Right lobe of liver (tissue), 6 donors: ENCODE results near the gene KCNS1. TPM values are rescaled to one million over a fixed set of nuclear protein-coding genes. Genes with fewer than 3 reads are reported as not detected.
"Not testable (repeated sequence)": the region's sequence is repeated elsewhere in the genome, so short reads cannot be mapped to it uniquely, and the experiment has no call there.

Experiments
- ATAC-seq, 4 donors: fragments of 200-7000 bp; cut with Tn5 transposase; one replicate each; pipeline ENCODE4 v1.9.1; 2020; ENCODE audit warnings: mild to moderate bottlenecking in 4 of 4, moderate library complexity in 4 of 4
- DNase-seq, 3 donors: peaks; one replicate each; pipeline ENCODE4 v3.0.0-alpha.2; 2020
- H3K27ac ChIP-seq, 3 donors: fragments of 200-600 bp; one replicate each; pipeline ENCODE4 v1.8.0; 2022
- H3K27me3 ChIP-seq, 2 donors: fragments of 200-600 bp; one replicate each; pipeline ENCODE4 v1.8.0; 2022
- H3K36me3 ChIP-seq, 4 donors: fragments of 200-600 bp; sonication (generic) in 1 of 4; one replicate each; pipeline versions ENCODE4 v1.5.1 to v1.8.0; 2017 to 2022; ENCODE audit warnings: control low read depth in 1 of 4
- H3K4me1 ChIP-seq, 4 donors: fragments of 200-600 bp; sonication (generic) in 1 of 4; one replicate each; pipeline versions ENCODE4 v1.5.1 to v1.8.0; 2017 to 2022; ENCODE audit warnings: control low read depth in 1 of 4
- H3K4me3 ChIP-seq, 3 donors: fragments of 200-600 bp; one replicate each; pipeline ENCODE4 v1.8.0; 2022
- H3K9me3 ChIP-seq, 4 donors: fragments of 200-600 bp; sonication (generic) in 1 of 4; one replicate each; pipeline versions ENCODE4 v1.5.1 to v1.8.0; 2017 to 2022; ENCODE audit warnings: control low read depth in 1 of 4
- CTCF ChIP-seq, 4 donors: fragments of 200-600 bp in 3 of 4; fragments of 450-650 bp in 1 of 4; IDR thresholded peaks; one replicate each; pipeline versions ENCODE4 v1.5.1 to v1.8.0; 2016 to 2022; ENCODE audit warnings: antibody characterized with exemption in 4 of 4, mild to moderate bottlenecking in 2 of 4
- POLR2A ChIP-seq: fragments of 450-650 bp; IDR thresholded peaks from one replicate; pipeline ENCODE4 v1.6.1; 2017; ENCODE audit warnings: antibody characterized with exemption, mild to moderate bottlenecking
- WGBS: methylation state at CpG from one replicate; pipeline ENCODE4 v1.1.6; 2018; ENCODE audit warnings: low coverage, low lambda C conversion rate; ENCODE audit not compliant: insufficient coverage; ENCODE audit errors: missing lambda C conversion rate; 5-methylcytosine and 5-hydroxymethylcytosine counted together
- intact Hi-C, 2 donors: fragments of 100-400 bp; cut with DNase I; formaldehyde crosslinking; loops; one replicate each; pipeline versions ENCODE4 v1.11.2 to v1.14.1; 2022
- long read RNA-seq: library from polyadenylated mRNA; unstranded; transcript quantifications from one replicate; pipeline ENCODE4 v2.0.0, GENCODE V29; 2019
- total RNA-seq, 6 experiments: library from RNA; depleted of rRNA in 2 of 6; stranded (reverse); fragments of >200 nt in 2 of 6; fragmentation: NEBNext Ultra II Directional in 3 of 6; extraction: Animal tissue kit (Norgen Biotek cat#: 25700) in 3 of 6; gene quantifications; one replicate each; pipeline versions ENCODE4 v1.1.0 to v1.2.4, GENCODE V29; 2016 to 2023
- donor health status: DM: no; HTN: yes; CAD: no.
- donor health status: DM: no; HTN: no; CAD: no.
- donor health status: DM: no; HTN: no; CAD: no.
- donor health status: DM: no; HTN: yes; CAD: no.
- donor health status: DM: no; HTN: yes; CAD: no.

The KCNS1 gene
- under 1 TPM in 1 of 6 experiments, not detected in 5; 0.12 TPM for total RNA-seq
- long read RNA-seq, result 0 reads

GRCh38 chr20:45100563-45101245 lies at the start of gene KCNS1:
TSS of gene KCNS1 (minus strand) at chr20:45101127. CDS start at chr20:45099236, 1,891 bp downstream.
- Histone ChIP-seq H3K27ac (no peak within 1 kb of the TSS), H3K36me3 (no peaks in the 10 kb centered on the region), H3K9me3 (no peaks in the 10 kb centered on the region), H3K4me1 (peaks cover 0 to 7% (median 0%) of the 10 kb centered on the region in 4 donors), H3K27me3 (peaks cover 4 to 10% of the 10 kb centered on the region in 2 donors), H3K4me3 (no peak within 1 kb of the TSS)
- ATAC-seq (peak; percentile 41 to 61 (median 50)), DNase-seq (peak in 1 of 3 donors; percentile 47)
- WGBS, result 10% methylated on average over 8 of the region's 38 CpGs
- TF ChIP-seq CTCF (IDR thresholded peaks at IDR 0.05) (no peak), POLR2A (no peak)
- intact Hi-C loops, result no loop called here

- H3K4me3 ChIP-seq, result no peak overlapping the region
- H3K4me1 ChIP-seq, result no peaks in the 10 kb centered on the region
- no peaks in the 10 kb centered on the region for H3K36me3 ChIP-seq
- no peak for ATAC-seq
- TF ChIP-seq CTCF (IDR thresholded peaks at IDR 0.05) (no peak), POLR2A (no peak)
- no peak for DNase-seq
- no peak overlapping the region for H3K27ac ChIP-seq
- no peaks in the 10 kb centered on the region for H3K27me3 ChIP-seq
- intact Hi-C loops, result no loop called here
- 88% methylated on average over 2 of the region's 3 CpGs for WGBS
- H3K9me3 ChIP-seq, result no peaks in the 10 kb centered on the region
These were observed 48.1 kb upstream of the KCNS1 start for GRCh38 chr20:45149062-45149461.

GRCh38 chr20:45140836-45141235 lies 39.9 kb upstream of the KCNS1 start:
- DNase-seq (no peak), ATAC-seq (no peak)
- intact Hi-C loops, result no loop called here
- Histone ChIP-seq H3K9me3 (no peaks in the 10 kb centered on the region), H3K36me3 (no peaks in the 10 kb centered on the region), H3K4me3 (no peak overlapping the region), H3K4me1 (no peaks in the 10 kb centered on the region), H3K27me3 (no peaks in the 10 kb centered on the region), H3K27ac (no peak overlapping the region)
- 60% methylated on average over 3 of the region's 4 CpGs for WGBS
- TF ChIP-seq CTCF (IDR thresholded peaks at IDR 0.05) (no peak), POLR2A (no peak)

GRCh38 chr20:45139733-45140375 lies 38.9 kb upstream of the KCNS1 start:
- H3K9me3 ChIP-seq, DNase-seq, H3K36me3 ChIP-seq, H3K4me3 ChIP-seq, intact Hi-C loops, H3K27me3 ChIP-seq, H3K27ac ChIP-seq, ATAC-seq, H3K4me1 ChIP-seq: not testable (repeated sequence)
- 100% methylated on average over 2 of the region's 5 CpGs for WGBS
